ENCODE data around the gene DDAH2. TPM values are rescaled to one million over a fixed set of nuclear protein-coding genes. Genes with fewer than 3 reads are reported as not detected.

Gene DDAH2
- total RNA-seq, 3 donors from 2014 or later (not counting 1 experiment from before 2014, with no cell fraction given), result 22.3 to 36.1 (median 24.6) TPM

GRCh38 chr6:31681135-31681671, 47.9 kb downstream of the DDAH2 start:
- H3K27me3 ChIP-seq (ENCODE audit: control insufficient read depth, insufficient read depth, low read length), result no peaks in the 10 kb centered on the region
- H3K9me3 ChIP-seq (ENCODE audit: control insufficient read depth, insufficient read depth, low read length), result no peaks in the 10 kb centered on the region
- H3K9me3 Mint-ChIP-seq, result no peaks in the 10 kb centered on the region
- H3K4me1 ChIP-seq (ENCODE audit: control insufficient read depth, insufficient read depth, low read length), result peaks cover 30% of the 10 kb centered on the region
- H3K4me1 Mint-ChIP-seq, result peaks cover 19 to 23% of the 10 kb centered on the region in 2 donors
- ATAC-seq, result peak; percentile 41 to 59 (median 44)
- peak in 1 of 2 donors; percentile 68 for DNase-seq
- H3K27ac ChIP-seq (ENCODE audit: low read length), result peak overlapping the region; percentile 14
- peak overlapping the region; percentile 93 for H3K4me3 Mint-ChIP-seq
- intact Hi-C loops (cut with micrococcal nuclease), result loop anchor here (5.0 kb wide), 1 partner anchor 56 kb away; the partner anchor contains the start of gene CLIC1
- no peaks in the 10 kb centered on the region for H3K36me3 ChIP-seq (ENCODE audit: control insufficient read depth, insufficient read depth, low read length)
- H3K27me3 Mint-ChIP-seq (ENCODE audit: low read depth in 2 of 2), result peaks cover 0 to 3% of the 10 kb centered on the region in 2 donors
- no peaks in the 10 kb centered on the region for H3K36me3 Mint-ChIP-seq
- peak overlapping the region; percentile 78 to 79 for H3K27ac Mint-ChIP-seq
- H3K4me3 ChIP-seq (ENCODE audit: low read length), result peak overlapping the region; percentile 56
- TF ChIP-seq, protein P1, sequence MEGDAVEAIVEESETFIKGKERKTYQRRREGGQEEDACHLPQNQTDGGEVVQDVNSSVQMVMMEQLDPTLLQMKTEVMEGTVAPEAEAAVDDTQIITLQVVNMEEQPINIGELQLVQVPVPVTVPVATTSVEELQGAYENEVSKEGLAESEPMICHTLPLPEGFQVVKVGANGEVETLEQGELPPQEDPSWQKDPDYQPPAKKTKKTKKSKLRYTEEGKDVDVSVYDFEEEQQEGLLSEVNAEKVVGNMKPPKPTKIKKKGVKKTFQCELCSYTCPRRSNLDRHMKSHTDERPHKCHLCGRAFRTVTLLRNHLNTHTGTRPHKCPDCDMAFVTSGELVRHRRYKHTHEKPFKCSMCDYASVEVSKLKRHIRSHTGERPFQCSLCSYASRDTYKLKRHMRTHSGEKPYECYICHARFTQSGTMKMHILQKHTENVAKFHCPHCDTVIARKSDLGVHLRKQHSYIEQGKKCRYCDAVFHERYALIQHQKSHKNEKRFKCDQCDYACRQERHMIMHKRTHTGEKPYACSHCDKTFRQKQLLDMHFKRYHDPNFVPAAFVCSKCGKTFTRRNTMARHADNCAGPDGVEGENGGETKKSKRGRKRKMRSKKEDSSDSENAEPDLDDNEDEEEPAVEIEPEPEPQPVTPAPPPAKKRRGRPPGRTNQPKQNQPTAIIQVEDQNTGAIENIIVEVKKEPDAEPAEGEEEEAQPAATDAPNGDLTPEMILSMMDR (IDR thresholded peaks at IDR 0.05), result peak; percentile 14
- WGBS (ENCODE audit: insufficient coverage), result 1% methylated on average over 40 of the region's 40 CpGs

GRCh38 chr6:31680226-31681134, 48.6 kb downstream of the DDAH2 start, which contains the start of gene LY6G5C:
LY6G5C (minus strand) TSS chr6:31681067; CDS start chr6:31680373, 694 bp downstream.
- H3K4me3 ChIP-seq (ENCODE audit: low read length), result peak within 1 kb of the TSS; percentile 56
- ATAC-seq (peak; percentile 83 to 89 (median 86)), DNase-seq (peak; percentile 58 to 80)
- Mint-ChIP-seq H3K4me3 (peak within 1 kb of the TSS; percentile 93), H3K4me1 (peaks cover 19 to 23% of the 10 kb centered on the region in 2 donors), H3K36me3 (no peaks in the 10 kb centered on the region), H3K9me3 (no peaks in the 10 kb centered on the region), H3K27me3 (ENCODE audit: low read depth in 2 of 2) (peaks cover 0 to 3% of the 10 kb centered on the region in 2 donors), H3K27ac (peak within 1 kb of the TSS; percentile 78 to 79)
- H3K27ac ChIP-seq (ENCODE audit: low read length), result peak within 1 kb of the TSS; percentile 14
- TF ChIP-seq, protein P1 (IDR thresholded peaks at IDR 0.05), result peak; percentile 64
- intact Hi-C loops (cut with micrococcal nuclease), result loop anchor here (1.0 to 5.0 kb wide), 2 partner anchors 57 to 150 kb away; partner anchors contain the start of gene CLIC1
- H3K9me3 ChIP-seq (ENCODE audit: control insufficient read depth, insufficient read depth, low read length), result no peaks in the 10 kb centered on the region
- peaks cover 30% of the 10 kb centered on the region for H3K4me1 ChIP-seq (ENCODE audit: control insufficient read depth, insufficient read depth, low read length)
- H3K27me3 ChIP-seq (ENCODE audit: control insufficient read depth, insufficient read depth, low read length), result no peaks in the 10 kb centered on the region
- 11% methylated on average over 17 of the region's 17 CpGs for WGBS (ENCODE audit: insufficient coverage)
- H3K36me3 ChIP-seq (ENCODE audit: control insufficient read depth, insufficient read depth, low read length), result no peaks in the 10 kb centered on the region

DNA sequence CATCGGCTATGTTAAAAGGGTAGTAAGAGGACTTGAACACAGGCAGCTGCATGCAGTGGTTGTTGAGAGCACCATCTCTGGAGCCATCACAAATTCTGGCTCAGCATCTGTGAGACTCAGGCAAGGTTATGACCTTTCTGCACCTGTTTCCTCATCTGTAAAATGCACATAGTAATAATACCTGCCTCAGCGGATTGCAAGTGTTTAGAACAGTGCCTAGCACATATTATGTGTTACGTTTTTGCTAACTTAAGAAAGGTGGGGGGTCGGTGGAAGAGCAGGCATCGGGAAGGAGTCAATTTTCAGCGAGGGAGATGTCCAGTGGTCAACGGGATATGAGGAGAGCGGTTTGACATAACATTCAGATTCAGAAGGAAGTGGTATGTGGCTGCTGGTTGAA, 51.1 kb downstream of the DDAH2 start:
- Histone ChIP-seq H3K27me3 (ENCODE audit: control insufficient read depth, insufficient read depth, low read length) (no peaks in the 10 kb centered on the region), H3K4me1 (ENCODE audit: control insufficient read depth, insufficient read depth, low read length) (peaks cover 24% of the 10 kb centered on the region), H3K9me3 (ENCODE audit: control insufficient read depth, insufficient read depth, low read length) (no peaks in the 10 kb centered on the region), H3K27ac (ENCODE audit: low read length) (no peak overlapping the region), H3K4me3 (ENCODE audit: low read length) (no peak overlapping the region), H3K36me3 (ENCODE audit: control insufficient read depth, insufficient read depth, low read length) (no peaks in the 10 kb centered on the region)
- Mint-ChIP-seq H3K4me1 (peaks cover 19 to 23% of the 10 kb centered on the region in 2 donors), H3K36me3 (no peaks in the 10 kb centered on the region), H3K9me3 (no peaks in the 10 kb centered on the region), H3K27me3 (ENCODE audit: low read depth in 2 of 2) (peaks cover 0 to 3% of the 10 kb centered on the region in 2 donors), H3K27ac (peak overlapping the region in 1 of 2 donors; percentile 19), H3K4me3 (no peak overlapping the region)
- WGBS (ENCODE audit: insufficient coverage), result 71% methylated on average over 8 of the region's 8 CpGs
- intact Hi-C loops (cut with micrococcal nuclease), result no loop called here
- TF ChIP-seq, protein P1 (IDR thresholded peaks at IDR 0.05), result no peak
- DNase-seq, result no peak
- no peak for ATAC-seq

Other genes starting within 250 kb of the DDAH2 start
- gene MICB, start 231.2 kb downstream of the DDAH2 start, total RNA-seq, result 10 to 100 TPM; 33.5 to 39.0 (median 37.6) TPM
- not detected for gene MCCD1, start 200.3 kb downstream of the DDAH2 start, total RNA-seq
- 100 to 1,000 TPM; 506 to 571 (median 534) TPM for gene DDX39B, start 187.3 kb downstream of the DDAH2 start, total RNA-seq
- gene ATP6V1G2, start 182.7 kb downstream of the DDAH2 start, total RNA-seq, result 1 to 10 TPM; 1.0 to 2.5 (median 2.1) TPM
- 10 to 100 TPM in 2 of 3 donors, 1 to 10 TPM in 1; 8.1 to 10.9 (median 10.7) TPM for gene NFKBIL1, start 181.7 kb downstream of the DDAH2 start, total RNA-seq
- 10 to 100 TPM in 1 of 3 donors, 1 to 10 TPM in 2; 7.6 to 13.1 (median 8.7) TPM for gene LTA, start 157.0 kb downstream of the DDAH2 start, total RNA-seq
- 10 to 100 TPM; 24.2 to 60.8 (median 46.9) TPM for gene TNF, start 153.7 kb downstream of the DDAH2 start, total RNA-seq
- 10 to 100 TPM; 17.7 to 42.1 (median 32.6) TPM for gene LTB, start 146.9 kb downstream of the DDAH2 start, total RNA-seq
- gene LST1, start 143.0 kb downstream of the DDAH2 start, total RNA-seq, result 100 to 1,000 TPM in 1 of 3 donors, 10 to 100 TPM in 2; 25.4 to 120 (median 50.5) TPM
- 100 to 1,000 TPM; 120 to 173 (median 137) TPM for gene NCR3, start 136.3 kb downstream of the DDAH2 start, total RNA-seq
- 10 to 100 TPM in 2 of 3 donors, 1 to 10 TPM in 1; 8.7 to 47.0 (median 17.9) TPM for gene AIF1, start 114.1 kb downstream of the DDAH2 start, total RNA-seq
- 100 to 1,000 TPM; 264 to 294 (median 294) TPM for gene PRRC2A, start 108.6 kb downstream of the DDAH2 start, total RNA-seq
- 100 to 1,000 TPM; 264 to 303 (median 274) TPM for gene BAG6, start 76.6 kb downstream of the DDAH2 start, total RNA-seq
- gene APOM, start 73.4 kb downstream of the DDAH2 start, total RNA-seq, result 1 to 10 TPM; 2.6 to 2.8 (median 2.7) TPM
- 10 to 100 TPM; 25.9 to 29.9 (median 27.4) TPM for gene C6orf47, start 68.5 kb downstream of the DDAH2 start, total RNA-seq
- 10 to 100 TPM; 16.0 to 20.3 (median 18.2) TPM for gene GPANK1, start 64.3 kb downstream of the DDAH2 start, total RNA-seq
- 100 to 1,000 TPM; 140 to 157 (median 141) TPM for gene CSNK2B, start 63.2 kb downstream of the DDAH2 start, total RNA-seq
- 10 to 100 TPM; 39.9 to 50.0 (median 46.0) TPM for gene LY6G5B, start 59.3 kb downstream of the DDAH2 start, total RNA-seq
- gene LY6G5C, start 48.2 kb downstream of the DDAH2 start, total RNA-seq, result 1 to 10 TPM; 2.0 to 7.9 (median 2.7) TPM
- 10 to 100 TPM; 92.0 to 97.6 (median 94.2) TPM for gene ABHD16A, start 26.0 kb downstream of the DDAH2 start, total RNA-seq
- gene LY6G6F, start 22.4 kb downstream of the DDAH2 start, total RNA-seq, result 1 to 10 TPM in 2 of 3 donors, under 1 TPM in 1; 0.97 to 3.2 (median 1.4) TPM
- gene LY6G6D, start 14.0 kb downstream of the DDAH2 start, total RNA-seq, result under 1 TPM in 1 of 3 donors, not detected in 2; 0.94 TPM
- gene LY6G6C, start 7.6 kb downstream of the DDAH2 start, total RNA-seq, result not detected
- gene MPIG6B, start 5.9 kb downstream of the DDAH2 start, total RNA-seq, result 10 to 100 TPM in 2 of 3 donors, 1 to 10 TPM in 1; 9.4 to 19.0 (median 12.8) TPM
- gene CLIC1, start 7.2 kb upstream of the DDAH2 start, total RNA-seq, result 100 to 1,000 TPM; 348 to 363 (median 355) TPM
- gene MSH5, start 10.7 kb upstream of the DDAH2 start, total RNA-seq, result 10 to 100 TPM; 28.2 to 44.6 (median 43.7) TPM
- gene SAPCD1, start 33.4 kb upstream of the DDAH2 start, total RNA-seq, result 10 to 100 TPM in 1 of 3 donors, 1 to 10 TPM in 2; 5.4 to 14.5 (median 6.9) TPM
- 1 to 10 TPM; 2.4 to 4.7 (median 3.2) TPM for gene VWA7, start 48.0 kb upstream of the DDAH2 start, total RNA-seq
- gene VARS1, start 66.5 kb upstream of the DDAH2 start, total RNA-seq, result 10 to 100 TPM; 45.2 to 58.6 (median 49.2) TPM
- gene LSM2, start 77.7 kb upstream of the DDAH2 start, total RNA-seq, result 10 to 100 TPM; 28.1 to 34.9 (median 29.2) TPM
- gene HSPA1L, start 86.0 kb upstream of the DDAH2 start, total RNA-seq, result 1 to 10 TPM; 2.0 to 4.5 (median 3.6) TPM
- gene HSPA1A, start 86.2 kb upstream of the DDAH2 start, total RNA-seq, result 10 to 100 TPM; 24.4 to 34.6 (median 34.5) TPM
- 100 to 1,000 TPM in 1 of 3 donors, 10 to 100 TPM in 1, 1 to 10 TPM in 1; 8.5 to 112 (median 15.3) TPM for gene HSPA1B, start 98.4 kb upstream of the DDAH2 start, total RNA-seq
- 10 to 100 TPM; 36.1 to 69.6 (median 51.5) TPM for gene NEU1, start 133.5 kb upstream of the DDAH2 start, total RNA-seq
- gene SLC44A4, start 149.7 kb upstream of the DDAH2 start, total RNA-seq, result under 1 TPM in 1 of 3 donors, not detected in 2; 0.48 TPM
- gene EHMT2, start 168.4 kb upstream of the DDAH2 start, total RNA-seq, result 10 to 100 TPM; 49.3 to 56.6 (median 55.8) TPM
- under 1 TPM; 0.54 to 0.77 (median 0.63) TPM for gene ZBTB12, start 172.8 kb upstream of the DDAH2 start, total RNA-seq
- gene C2, start 198.4 kb upstream of the DDAH2 start, total RNA-seq, result 1 to 10 TPM in 2 of 3 donors, under 1 TPM in 1; 0.55 to 1.3 (median 1.0) TPM
- gene CFB, start 216.8 kb upstream of the DDAH2 start, total RNA-seq, result under 1 TPM in 1 of 3 donors, not detected in 2; 0.45 TPM
- gene NELFE, start 229.7 kb upstream of the DDAH2 start, total RNA-seq, result 10 to 100 TPM; 52.6 to 62.3 (median 56.3) TPM
- 100 to 1,000 TPM; 119 to 184 (median 151) TPM for gene SKIC2, start 229.9 kb upstream of the DDAH2 start, total RNA-seq
- 10 to 100 TPM; 37.9 to 54.3 (median 49.0) TPM for gene DXO, start 242.8 kb upstream of the DDAH2 start, total RNA-seq

Measured in natural killer cell (primary cell).